ENCODE results near the gene RHBDL2.
A peak's percentile ranks its signal among the peaks of the same experiment; 100 is the strongest.
"Not testable (repeated sequence)": the region's sequence is repeated elsewhere in the genome, so short reads cannot be mapped to it uniquely, and the experiment has no call there.

The RHBDL2 gene, protein sequence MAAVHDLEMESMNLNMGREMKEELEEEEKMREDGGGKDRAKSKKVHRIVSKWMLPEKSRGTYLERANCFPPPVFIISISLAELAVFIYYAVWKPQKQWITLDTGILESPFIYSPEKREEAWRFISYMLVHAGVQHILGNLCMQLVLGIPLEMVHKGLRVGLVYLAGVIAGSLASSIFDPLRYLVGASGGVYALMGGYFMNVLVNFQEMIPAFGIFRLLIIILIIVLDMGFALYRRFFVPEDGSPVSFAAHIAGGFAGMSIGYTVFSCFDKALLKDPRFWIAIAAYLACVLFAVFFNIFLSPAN

DNA sequence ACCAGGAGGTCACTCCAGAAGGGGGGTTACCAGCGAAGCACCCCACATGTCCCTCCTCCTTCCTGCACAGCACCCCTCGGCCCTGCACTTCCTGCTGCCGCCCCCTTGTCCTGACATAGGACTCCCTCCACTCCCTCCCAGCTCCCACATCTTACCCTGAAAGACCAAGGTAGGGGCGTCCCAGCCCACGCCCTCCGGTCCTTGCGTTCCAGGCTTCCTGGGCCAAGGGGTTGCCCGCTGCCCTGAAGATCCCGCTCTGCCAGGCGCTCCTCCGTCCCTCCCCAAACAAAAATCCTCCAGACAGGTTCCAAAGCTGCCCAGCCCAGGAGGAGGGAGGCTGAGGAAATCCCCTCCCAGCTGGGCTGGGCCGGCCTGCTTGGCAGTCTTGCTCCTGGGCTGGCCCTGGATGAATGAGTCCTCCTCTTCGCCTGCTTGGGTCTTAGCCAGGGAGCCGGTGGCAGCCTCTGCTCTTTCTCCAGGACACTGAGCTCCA is at the start of gene RHBDL2:
Gene RHBDL2, minus strand, starts transcription at position 304 of the 493 bp plus-strand sequence. CDS start 22,618 bp downstream, outside the sequence.
- no peak for DNase-seq (ENCODE audit: low spot score)

DNA sequence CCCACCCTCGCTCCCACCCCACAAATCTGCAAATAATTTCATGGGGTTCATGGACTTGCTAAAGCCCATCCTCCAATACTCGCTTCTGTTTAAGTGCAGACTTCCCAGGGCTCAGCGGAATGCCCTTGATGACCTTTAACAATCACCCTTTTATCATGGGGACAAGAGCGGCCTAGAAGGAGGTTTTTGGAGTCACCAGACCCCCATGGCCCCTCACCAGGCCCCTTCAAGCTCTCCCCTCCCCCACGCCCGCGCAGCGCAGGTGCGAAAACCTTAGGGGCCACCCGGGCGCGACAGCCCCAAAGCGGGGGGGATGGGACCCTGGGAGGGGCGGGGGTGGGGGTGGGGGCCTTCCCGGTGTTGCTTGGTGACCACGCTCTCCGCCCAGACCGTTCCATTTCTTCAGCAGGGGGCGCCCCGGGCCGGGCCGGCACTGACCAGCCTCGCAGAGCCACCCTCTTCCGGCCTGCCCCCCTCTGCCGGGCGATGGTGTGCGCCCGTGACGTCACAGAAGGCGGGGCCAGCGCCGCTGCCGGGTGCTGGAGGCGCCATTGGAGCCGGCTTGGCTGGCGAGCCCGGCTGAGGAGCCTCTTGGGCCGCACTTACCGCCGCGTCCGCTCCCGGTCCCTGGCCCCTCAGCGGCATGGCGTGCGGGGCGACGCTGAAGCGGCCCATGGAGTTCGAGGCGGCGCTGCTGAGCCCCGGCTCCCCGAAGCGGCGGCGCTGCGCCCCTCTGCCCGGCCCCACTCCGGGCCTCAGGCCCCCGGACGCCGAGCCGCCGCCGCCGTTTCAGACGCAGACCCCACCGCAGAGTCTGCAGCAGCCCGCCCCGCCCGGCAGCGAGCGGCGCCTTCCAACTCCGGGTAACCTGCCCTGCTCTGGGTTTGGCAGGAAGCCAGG is 49.4 kb upstream of the RHBDL2 start, which contains the start of gene AKIRIN1:
Gene AKIRIN1, plus strand, starts transcription at position 539 of the 900 bp plus-strand sequence. Its CDS starts 105 bp downstream, at position 644.
- DNase-seq (ENCODE audit: low spot score) = peak; percentile 96

DNA sequence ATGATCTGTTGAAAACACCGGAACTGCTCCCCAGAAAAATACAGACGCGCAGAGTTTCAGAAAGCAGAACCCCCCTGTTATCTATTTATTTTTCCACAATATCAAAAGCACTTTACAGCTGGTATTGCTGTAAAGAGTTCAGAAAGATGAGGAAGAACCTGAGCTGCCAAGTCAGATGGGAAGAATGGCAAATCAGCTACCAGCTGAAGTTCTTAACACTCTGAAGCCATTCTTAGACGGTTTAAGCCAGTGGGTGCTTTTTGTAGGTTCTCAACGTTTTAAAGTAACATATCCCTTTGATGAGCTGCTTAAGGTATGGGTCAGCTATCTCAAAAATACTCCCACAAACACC is 48.7 kb upstream of the RHBDL2 start:
- DNase-seq (ENCODE audit: low spot score) = no peak

DNA sequence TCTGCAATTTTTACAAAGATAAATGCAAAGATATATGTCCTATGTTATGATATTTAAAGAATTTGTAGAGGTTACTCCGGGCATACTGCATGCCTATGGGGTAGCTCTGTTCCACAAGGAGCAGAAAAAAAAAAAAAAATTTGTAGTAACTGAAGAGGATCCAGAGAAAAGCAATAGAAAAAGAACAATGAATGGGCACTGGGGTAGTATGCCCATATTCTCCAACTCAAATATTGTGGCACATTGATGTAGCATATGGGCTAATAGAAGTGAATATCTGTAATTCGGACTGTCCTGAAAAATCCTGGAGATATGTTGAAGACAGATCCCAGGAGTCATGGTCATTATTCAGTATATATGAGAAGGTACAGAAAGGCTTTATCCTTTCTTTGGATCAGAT is 48.3 kb upstream of the RHBDL2 start:
- DNase-seq (ENCODE audit: low spot score) = no peak

DNA sequence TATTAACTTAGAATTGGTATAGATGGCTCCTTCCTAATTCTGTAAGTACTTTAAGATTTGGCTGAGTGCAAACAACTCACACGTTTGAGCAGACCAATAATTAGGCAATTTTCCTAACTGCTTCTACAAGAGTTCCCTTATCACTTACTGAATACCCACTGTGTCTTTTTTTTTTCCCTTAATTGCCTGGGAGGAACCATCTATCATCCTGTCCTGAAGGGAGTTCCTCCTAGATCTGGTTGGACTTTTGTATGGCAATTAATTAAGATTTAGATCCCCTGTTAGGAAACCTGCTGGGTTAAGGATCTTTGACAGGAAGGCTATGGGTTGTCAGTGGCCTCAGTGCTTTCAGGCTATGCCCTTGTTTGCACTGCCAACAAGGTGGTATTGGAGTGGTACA is 37.8 kb upstream of the RHBDL2 start:
- not testable (repeated sequence) for DNase-seq (ENCODE audit: low spot score)

DNA sequence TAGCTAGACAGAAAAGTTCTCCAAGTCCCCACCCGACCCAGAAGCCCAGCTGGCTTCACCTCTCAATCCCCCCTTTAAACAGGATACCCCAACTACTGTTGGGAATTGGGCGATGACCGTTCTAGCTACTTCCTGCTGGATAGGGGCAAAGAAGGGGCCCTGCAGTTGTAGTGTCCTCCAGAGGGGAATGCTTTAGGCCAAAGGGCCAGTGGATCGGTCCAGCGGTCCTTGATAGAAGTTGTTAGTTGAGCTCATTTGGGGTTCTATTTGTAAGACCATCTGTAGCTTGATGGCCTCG is 36.6 kb upstream of the RHBDL2 start:
- not testable (repeated sequence) for DNase-seq (ENCODE audit: low spot score)

DNA sequence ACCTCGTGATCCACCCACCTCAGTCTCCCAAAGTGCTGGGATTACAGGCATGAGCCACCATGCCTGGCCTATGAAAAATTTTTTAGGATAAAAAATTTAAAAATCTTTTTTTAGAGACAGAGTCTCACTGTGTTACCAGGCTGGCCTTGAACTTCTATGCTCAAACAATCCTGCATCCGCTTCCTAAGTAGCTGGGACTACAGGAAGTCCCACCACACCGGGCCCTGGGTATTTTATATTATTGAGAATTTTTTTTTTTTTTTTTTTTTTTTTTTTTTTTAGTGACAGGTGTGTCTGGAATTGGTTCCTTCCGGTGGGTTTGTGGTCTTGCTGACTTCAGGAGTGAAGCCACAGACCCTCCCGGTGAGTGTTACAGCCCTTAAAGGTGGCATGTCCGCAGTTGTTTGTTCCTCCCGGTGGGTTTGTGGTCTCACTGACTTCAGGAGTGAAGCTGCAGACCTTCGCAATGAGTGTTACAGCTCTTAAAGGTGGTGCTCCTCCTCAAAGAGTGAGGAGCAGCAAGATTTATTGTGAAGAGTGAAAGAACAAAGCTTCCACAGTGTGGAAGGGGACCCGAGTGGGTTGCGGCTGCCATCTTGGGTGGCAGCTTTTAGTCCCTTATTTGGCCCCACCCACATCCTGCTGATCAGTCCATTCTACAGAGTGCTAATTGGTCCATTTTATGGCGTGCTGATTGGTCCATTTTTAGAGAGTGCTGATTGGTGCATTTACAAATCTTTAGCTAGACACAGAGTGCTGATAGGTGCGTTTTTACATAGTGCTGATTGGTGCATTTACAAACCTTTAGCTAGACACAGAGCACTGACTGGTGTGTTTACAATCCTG is 36.0 kb upstream of the RHBDL2 start:
- not testable (repeated sequence) for DNase-seq (ENCODE audit: low spot score)

DNA sequence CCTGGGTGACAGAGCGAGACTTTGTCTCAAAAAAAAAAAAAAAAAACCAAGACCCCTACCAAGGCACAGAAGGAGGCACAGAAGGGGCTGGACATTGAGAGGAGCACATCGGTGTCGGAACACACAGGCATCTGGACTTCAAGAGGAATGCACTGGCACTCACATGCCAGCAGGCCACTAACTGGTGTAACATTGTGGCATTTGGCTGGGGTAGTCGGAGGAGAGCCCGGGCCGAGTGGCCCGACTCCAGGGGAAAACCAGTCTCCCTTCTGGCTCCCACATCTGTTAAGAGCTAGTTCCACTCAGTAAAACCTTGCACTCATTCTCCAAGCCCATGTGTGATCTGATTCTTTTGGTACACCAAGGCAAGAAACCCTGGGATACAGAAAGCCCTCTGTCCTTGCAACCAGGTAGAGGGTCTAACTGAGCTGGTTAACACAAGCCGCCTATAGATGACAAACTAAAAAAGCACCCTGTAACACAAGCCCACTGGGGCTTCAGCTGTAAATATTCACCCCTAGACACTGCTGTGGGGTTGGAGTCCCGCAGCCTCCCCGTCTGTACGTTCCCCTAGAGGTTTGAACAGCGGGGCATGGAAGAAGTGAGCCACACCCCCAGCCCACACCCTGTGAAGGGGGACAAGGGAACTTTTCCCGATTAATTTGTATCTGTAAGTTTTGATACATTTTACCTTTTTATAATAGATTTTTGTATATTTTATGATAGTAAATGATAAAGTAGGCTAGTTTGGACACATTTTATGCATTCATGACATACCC is 32.2 kb upstream of the RHBDL2 start:
- DNase-seq (ENCODE audit: low spot score) = no peak

DNA sequence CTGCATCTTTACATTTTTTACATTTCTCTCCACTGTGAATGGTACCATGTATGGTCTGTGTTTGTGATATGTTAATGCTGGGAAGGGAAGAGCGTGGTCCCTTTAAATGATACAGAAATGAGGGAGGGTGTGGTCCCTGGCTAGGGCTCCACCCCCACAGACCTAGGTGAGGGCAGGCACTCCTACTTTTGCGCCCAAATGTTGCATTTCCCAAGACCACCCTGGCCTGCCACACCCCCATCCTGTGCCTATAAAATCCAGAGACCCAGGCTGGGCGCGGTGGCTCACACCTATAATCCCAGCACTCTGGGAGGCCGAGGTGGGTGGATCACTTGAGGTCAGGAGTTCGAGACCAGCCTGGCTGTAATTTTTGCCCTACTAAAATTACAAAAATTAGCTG is 31.5 kb upstream of the RHBDL2 start:
- not testable (repeated sequence) for DNase-seq (ENCODE audit: low spot score)

DNA sequence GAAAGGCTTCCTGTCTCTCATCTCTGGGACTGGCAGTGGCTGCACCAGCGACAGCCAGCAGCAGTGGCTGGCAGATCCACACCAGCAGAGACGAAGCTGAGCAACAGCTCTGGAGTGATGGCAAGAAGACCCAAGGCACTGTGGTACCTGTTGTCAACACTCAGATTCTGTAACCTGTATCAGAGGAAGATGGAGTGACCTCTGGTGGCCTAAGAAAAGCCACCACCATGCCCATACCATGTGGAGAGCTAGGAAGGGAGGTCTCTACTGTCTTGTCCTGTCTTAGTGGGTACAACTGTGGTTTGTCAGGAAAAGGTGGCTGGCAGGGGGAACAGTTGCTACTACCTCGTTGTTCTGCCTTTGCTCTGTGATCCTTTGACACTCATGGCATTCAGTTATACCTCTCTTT is 22.5 kb upstream of the RHBDL2 start:
- peak; percentile 29 for DNase-seq (ENCODE audit: low spot score)

DNA sequence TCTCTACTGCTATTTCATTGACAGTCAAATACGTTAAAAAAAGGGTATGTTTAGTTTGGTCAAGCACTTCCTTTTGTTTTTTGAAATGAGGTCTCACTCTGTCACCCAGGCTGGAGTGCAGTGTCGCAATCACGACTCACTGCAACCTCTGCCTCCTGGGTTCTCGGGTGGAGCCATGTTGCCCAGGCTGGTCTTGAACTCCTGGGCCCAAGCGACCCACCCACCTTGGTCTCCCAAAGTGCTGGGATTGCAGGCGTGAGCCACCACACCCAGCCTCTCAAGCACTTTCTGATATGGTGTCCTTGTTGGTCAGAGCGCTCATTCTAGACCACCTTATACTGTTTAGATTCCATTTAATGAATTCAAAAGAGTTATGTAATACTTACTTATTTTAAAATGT is 20.9 kb upstream of the RHBDL2 start:
- no peak for DNase-seq (ENCODE audit: low spot score)

DNA sequence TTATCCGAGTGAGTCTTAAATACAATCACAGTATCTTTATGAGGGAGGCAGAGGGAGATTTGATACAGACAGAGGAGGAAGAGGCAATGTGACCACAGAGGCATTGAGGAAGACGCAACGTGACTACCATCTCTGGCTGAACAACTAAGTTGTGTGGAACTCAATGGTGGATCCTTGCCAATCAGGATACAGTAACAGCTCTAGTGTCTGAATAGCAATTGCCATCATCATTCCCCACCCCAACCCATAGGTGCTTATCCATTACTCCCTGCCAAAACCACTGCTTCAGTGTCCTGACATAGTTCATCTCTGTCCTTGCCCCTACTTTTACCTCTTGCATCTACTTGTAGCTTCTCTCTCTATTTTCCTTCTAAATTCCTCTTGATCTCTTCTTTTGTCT is 20.5 kb upstream of the RHBDL2 start:
- DNase-seq (ENCODE audit: low spot score) = no peak

DNA sequence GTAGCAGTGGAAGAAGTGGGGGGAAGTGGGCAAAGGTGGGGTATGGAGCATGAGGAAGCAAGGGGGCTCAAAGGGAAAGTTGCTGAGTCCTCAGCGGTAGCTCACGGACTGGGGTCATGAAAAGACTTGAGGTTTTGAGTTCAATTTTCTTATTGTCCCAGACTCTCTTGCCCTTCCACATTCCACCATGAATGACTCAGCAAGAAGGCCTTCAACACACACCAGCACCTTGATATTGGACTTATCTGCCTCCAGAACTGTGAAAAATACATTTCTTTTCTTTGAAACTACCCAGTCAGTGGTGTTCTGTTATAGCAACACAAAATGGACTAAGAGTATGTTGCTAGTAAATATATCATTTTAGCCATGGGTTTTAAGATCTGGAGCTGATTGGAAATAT is 17.3 kb upstream of the RHBDL2 start:
- no peak for DNase-seq (ENCODE audit: low spot score)

DNA sequence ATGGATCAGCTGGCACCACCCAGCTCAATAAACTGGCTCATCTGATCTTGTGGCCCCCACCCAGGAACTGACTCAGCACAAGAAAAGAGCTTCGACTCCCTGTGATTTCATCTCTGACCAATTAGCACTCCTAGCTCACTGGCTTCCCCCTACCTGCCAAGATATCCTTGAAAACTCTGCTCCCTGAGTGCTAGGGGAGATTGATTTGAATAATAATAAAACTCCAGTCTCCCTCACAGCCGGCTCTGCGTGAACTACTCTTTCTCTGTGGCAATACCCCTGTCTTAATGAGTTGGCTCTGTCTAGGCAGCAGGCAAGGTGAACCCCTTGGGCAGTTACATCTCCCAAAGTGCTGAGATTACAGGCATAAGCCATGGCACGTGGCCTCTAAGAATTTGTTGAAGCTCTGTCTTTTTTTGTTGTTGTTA is 11.8 kb upstream of the RHBDL2 start:
- DNase-seq (ENCODE audit: low spot score) = no peak

DNA sequence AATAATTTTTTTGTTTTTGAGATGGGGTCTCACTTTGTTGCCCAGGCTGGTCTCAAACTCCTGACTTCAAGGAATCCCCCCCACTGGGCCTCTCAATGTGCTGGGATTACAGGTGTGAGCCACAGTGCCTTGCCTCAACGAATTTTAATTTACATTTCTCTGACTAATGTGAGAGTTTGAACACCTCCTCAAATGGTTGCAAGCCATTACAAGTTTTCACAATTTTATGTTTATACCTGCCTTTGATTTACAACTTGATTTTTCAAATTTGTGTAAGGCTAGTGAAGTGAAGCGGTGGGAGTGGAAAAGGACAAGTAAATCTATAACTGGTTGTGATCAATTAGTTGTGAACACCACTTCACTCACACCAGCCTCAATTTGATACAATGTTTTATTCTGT is 8.9 kb upstream of the RHBDL2 start:
- no peak for DNase-seq (ENCODE audit: low spot score)

DNA sequence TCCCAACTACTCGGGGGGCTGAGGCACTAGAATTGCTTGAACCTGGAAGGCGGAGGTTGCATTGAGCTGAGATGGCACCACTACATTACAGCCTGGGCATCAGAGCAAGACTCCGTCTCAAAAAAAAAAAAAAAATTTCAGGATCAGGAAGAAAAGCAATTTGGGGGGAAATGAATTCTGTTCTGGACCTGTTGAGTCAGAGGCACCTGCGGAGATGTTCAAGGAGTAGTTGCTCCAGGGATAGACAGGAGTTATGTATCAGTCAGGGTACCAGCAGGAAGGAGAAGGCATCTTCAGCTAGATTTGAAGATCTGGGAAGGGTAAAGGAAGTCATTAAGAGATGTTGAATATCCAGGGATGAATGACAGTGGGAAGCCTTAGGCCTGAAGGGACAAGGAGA is 2.9 kb upstream of the RHBDL2 start:
- DNase-seq (ENCODE audit: low spot score) = no peak

DNA sequence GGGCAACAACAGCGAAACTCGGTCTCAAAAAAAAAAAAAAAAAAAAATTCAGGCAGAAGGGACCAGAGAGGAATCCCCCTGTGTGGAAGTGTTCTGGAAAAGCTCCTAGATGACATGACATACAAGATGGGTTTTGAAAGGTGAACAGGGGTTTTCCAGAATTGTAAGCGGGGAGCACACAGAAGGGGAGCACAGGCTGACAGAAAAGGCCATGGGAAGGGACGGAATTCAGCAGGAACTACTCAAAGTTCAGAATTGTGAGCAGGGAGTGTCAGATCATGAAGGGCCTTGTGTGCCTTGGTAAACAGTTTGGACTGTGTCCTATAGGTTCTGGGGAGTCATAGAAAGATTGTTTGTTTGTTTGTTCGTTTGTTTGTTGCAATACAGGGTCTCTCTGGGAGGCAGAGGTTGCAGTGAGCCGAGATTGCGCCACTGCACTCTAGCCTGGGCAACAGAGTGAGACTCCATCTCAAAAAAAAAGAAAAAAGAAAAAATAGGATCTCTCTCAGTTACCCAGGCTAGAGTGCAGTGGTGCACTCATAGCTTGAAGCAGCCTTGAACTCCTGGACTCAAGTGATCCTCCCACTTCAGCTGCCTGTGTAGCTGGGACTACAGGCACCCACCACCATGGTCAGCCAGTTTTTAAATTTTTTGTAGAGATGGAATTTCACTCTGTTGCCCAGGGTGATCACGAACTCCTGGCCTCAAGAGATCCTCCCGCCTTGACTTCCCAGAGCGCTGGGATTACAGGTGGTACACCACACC is 1.2 kb upstream of the RHBDL2 start:
- no peak for DNase-seq (ENCODE audit: low spot score)

DNA sequence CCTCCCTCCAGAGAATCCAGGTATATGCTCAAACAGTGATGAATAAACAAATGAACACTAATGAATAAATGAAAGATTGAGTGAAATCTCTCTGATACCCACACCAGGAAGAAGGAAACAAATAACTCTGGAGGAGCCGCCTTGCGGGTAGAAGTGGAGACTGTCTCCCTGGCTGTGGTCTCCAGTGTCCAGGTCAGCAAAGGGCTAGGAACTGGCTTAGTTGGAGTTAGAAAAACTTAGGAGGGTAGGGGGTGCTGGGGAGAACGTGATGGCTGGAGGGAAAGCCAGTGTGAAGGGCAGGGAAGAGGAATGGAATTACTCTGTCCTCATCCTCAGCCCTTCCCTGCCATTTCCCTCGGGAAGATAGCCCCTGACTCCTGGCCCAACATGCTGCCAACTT is 537 bp downstream of the RHBDL2 start:
- no peak for DNase-seq (ENCODE audit: low spot score)

DNA sequence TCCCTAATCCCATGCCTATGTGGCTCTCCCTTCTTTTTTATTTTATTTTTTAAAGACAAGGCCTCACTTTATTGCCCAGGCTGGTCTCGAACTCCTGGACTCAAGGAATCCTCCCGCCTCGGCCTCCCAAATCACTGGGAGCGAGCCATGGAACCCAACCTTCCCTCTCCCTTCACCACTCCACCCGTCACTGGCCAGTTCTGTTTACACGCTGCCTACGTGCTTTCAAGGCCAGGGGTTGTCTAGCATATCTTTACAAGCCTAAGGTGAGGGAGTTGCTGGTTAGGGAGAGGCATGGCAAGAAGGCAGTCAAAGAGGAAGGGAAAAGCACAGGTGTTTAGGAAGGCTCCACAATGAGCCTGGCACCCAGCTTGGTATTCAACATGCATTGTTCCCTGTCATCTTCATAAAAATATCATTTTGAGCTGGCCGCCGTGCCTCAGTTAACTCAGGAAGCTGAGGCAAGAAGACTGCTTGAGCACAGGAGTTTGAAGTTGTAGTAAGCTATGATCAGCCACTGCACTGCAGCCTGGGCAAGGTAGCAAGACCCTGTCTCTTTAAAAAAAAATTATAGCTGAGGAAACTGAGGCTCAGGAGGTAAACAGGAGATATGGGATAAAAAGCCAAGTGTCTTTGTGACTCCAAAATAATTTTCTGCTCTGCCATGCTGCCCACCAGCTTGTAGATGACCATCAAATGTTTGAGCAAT is 1.1 kb downstream of the RHBDL2 start:
- DNase-seq (ENCODE audit: low spot score) = no peak

DNA sequence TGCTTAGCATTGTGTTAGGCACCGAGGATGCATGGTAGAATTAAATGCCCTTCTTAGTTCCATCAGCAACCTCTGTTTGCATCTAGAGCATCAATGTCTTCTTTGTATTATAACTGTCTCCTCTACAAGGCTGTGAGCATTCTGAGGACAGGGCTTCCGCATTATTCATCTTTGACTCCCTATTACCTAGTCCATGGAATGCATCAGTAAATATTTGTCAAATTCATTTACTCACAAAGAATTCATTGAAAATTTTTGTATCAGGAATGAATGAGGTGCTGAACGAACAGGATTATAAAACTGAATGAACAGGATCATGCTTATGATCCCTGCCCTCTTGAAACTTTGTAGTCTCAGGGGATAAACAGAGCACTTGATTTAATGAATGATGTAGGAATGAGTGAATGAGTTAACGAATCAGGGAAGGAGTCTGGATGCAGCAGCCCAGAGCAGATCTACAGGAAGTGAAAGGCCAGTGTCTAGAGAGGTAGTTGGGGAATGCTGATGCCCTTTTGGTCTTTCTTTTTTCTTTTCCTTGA is 2.8 kb downstream of the RHBDL2 start:
- no peak for DNase-seq (ENCODE audit: low spot score)

Data from hematopoietic multipotent progenitor cell treated with erythropoietin and hydrocortisone succinate and interleukin-3 and kit ligand, for 17 days (in vitro differentiated cells).